Measurements from ENCODE around the gene FAM83F. TPM values are rescaled to one million over a fixed set of nuclear protein-coding genes. Genes with fewer than 3 reads are reported as not detected.
"Not testable (repeated sequence)": the region's sequence is repeated elsewhere in the genome, so short reads cannot be mapped to it uniquely, and the experiment has no call there.

FAM83F gene
- total RNA-seq, 1 donor from 2014 or later = 1.4 TPM

DNA sequence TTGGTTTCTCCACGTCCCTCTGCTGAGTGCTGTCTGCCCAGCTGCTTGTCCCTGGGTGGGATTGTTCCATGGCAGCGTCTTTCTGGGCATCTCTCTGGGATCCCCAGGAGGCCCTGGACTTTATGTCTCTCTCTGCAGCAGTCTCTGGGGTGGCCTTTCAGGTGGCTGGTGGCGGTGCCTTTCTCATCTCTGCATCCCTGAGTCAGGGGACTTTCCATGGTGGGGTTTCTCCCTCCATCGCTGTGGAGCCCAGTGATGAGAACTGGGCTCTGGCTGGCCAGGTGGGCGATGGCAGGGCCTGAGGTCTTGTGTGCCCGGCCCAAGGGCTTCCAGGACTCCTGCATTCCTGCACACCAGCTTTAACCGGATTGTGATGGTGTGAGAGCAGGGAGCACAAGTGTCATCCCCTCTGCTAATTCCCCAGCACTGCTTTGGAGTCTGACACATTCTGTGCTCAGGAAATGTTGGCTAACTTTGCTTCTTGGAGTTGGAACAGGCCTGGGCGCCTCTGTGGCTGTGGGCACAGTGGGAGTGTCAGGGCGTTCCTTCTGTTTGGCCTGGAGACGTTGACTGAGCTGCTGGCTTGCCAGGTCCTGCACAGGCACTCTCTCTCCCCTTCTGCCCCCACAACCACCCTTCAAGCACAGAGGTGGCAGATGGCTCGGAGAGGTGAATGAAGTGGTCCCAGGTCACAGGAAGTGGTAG lies 27.9 kb downstream of the FAM83F start:
- TF ChIP-seq CTCF (IDR thresholded peaks at IDR 0.05) = no peak
- DNase-seq (no peak), ATAC-seq (no peak)
- no peak overlapping the region for H3K4me3 ChIP-seq
- no peak overlapping the region for H3K27ac ChIP-seq
- intact Hi-C loops (cut with DNase I) = no loop called here
- H3K9me3 ChIP-seq = no peaks in the 10 kb centered on the region
- peaks cover 11% of the 10 kb centered on the region for H3K27me3 ChIP-seq (ENCODE audit: low read depth)
- H3K4me1 ChIP-seq = peaks cover 6% of the 10 kb centered on the region
- no peaks in the 10 kb centered on the region for H3K36me3 ChIP-seq

GRCh38 chr22:40023341-40023841 lies 28.6 kb downstream of the FAM83F start:
- H3K4me3 ChIP-seq = no peak overlapping the region
- no peaks in the 10 kb centered on the region for H3K9me3 ChIP-seq
- ATAC-seq (no peak), DNase-seq (no peak)
- intact Hi-C loops (cut with DNase I) = no loop called here
- H3K27me3 ChIP-seq (ENCODE audit: low read depth) = peaks cover 11% of the 10 kb centered on the region
- no peak overlapping the region for H3K27ac ChIP-seq
- H3K36me3 ChIP-seq = no peaks in the 10 kb centered on the region
- H3K4me1 ChIP-seq = peaks cover 6% of the 10 kb centered on the region
- TF ChIP-seq CTCF (IDR thresholded peaks at IDR 0.05) = no peak

GRCh38 chr22:40024201-40025061 lies 29.7 kb downstream of the FAM83F start:
- ATAC-seq (peak; percentile 76 to 89), DNase-seq (peak; percentile 82)
- no peak overlapping the region for H3K4me3 ChIP-seq
- H3K27ac ChIP-seq = no peak overlapping the region
- peaks cover 11% of the 10 kb centered on the region for H3K27me3 ChIP-seq (ENCODE audit: low read depth)
- intact Hi-C loops (cut with DNase I) = no loop called here
- no peaks in the 10 kb centered on the region for H3K9me3 ChIP-seq
- TF ChIP-seq CTCF (IDR thresholded peaks at IDR 0.05) = peak; percentile 88
- peaks cover 6% of the 10 kb centered on the region for H3K4me1 ChIP-seq
- H3K36me3 ChIP-seq = no peaks in the 10 kb centered on the region

DNA sequence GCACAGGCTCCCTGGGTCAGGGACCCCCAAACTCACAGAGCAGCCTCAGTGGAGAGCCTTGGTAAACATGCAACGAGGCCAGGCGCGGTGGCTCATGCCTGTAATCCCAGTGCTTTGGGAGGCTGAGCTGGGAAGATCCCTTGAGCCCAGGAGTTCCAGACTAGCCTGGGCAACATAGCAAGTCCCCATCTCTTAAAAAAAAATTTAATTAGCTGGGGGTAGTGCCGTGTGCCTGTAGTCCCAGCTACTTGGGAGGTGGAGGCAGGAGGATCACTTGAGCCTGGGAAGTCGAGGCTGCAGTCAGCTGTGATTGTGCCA lies 30.3 kb downstream of the FAM83F start:
- H3K4me1 ChIP-seq; H3K4me3 ChIP-seq; DNase-seq; H3K36me3 ChIP-seq; ATAC-seq; H3K27ac ChIP-seq; intact Hi-C loops (cut with DNase I); H3K9me3 ChIP-seq: not testable (repeated sequence)
- peaks cover 11% of the 10 kb centered on the region for H3K27me3 ChIP-seq (ENCODE audit: low read depth)

- Histone ChIP-seq H3K27ac (no peak overlapping the region), H3K4me1 (peaks cover 6% of the 10 kb centered on the region), H3K27me3 (ENCODE audit: low read depth) (peaks cover 11% of the 10 kb centered on the region), H3K36me3 (no peaks in the 10 kb centered on the region), H3K4me3 (no peak overlapping the region), H3K9me3 (no peaks in the 10 kb centered on the region)
- intact Hi-C loops (cut with DNase I) = no loop called here
- no peak for ATAC-seq
- no peak for DNase-seq
- no peak for TF ChIP-seq CTCF (IDR thresholded peaks at IDR 0.05)
Measured at GRCh38 chr22:40025856-40026255, 31.1 kb downstream of the FAM83F start.

DNA sequence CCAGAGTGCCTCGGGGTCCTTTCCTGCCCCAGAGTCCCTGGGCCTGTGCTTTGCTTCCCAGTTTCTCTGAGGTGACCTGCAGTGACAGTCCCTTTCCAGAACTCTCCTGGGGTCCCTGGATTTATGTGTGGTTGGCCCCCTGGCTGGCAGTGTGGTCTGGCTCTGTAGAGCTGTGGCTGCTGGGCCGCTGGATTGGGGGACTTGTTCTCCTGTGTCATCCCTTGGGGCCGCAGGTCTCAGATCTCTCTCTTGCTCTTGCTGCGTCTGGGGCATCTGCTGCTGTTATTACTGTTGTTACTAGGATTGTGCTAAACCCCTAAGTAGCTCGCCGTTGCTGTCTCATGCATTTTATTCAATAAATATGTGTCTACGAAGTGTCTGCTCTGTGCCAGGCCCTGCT lies 31.9 kb downstream of the FAM83F start:
- TF ChIP-seq CTCF (IDR thresholded peaks at IDR 0.05) = no peak
- DNase-seq (no peak), ATAC-seq (no peak)
- H3K4me3 ChIP-seq = no peak overlapping the region
- H3K27me3 ChIP-seq (ENCODE audit: low read depth) = peaks cover 11% of the 10 kb centered on the region
- H3K9me3 ChIP-seq = no peaks in the 10 kb centered on the region
- no peaks in the 10 kb centered on the region for H3K36me3 ChIP-seq
- H3K27ac ChIP-seq = no peak overlapping the region
- H3K4me1 ChIP-seq = peaks cover 6% of the 10 kb centered on the region
- intact Hi-C loops (cut with DNase I) = no loop called here
